HepG2 (cell line): ENCODE data around the gene NAA25. TPM values are rescaled to one million over a fixed set of nuclear protein-coding genes. Genes with fewer than 3 reads are reported as not detected.

Experiments used
- ATAC-seq: fragments of 200-7000 bp; cut with Tn5 transposase; 3 replicates; pipeline ENCODE4 v1.9.1; 2020; ENCODE audit warnings: mild to moderate bottlenecking, moderate library complexity
- BruUV-seq: library from RNA; stranded (reverse); fragments of 400-500 nt; replicated peaks from 2 replicates; lab custom pipeline; 2021; lab: Mats Ljungman, UMichigan
- CTCF ChIA-PET: fragments of 300-600 bp; formaldehyde crosslinking; extraction: SDS; loops from one replicate; lab custom pipeline; 2021; ENCODE audit warnings: low total read pairs, inconsistent platforms, low intra/inter-chr PET ratio; lab: Yijun Ruan, JAX
- POLR2A ChIA-PET: fragments of 350-600 bp; sonication (Branson Sonifier 250); formaldehyde crosslinking; loops from one replicate; lab custom pipeline; 2020; ENCODE audit warnings: antibody characterized with exemption, inconsistent platforms; lab: Yijun Ruan, JAX
- DNase-seq: peaks from one replicate; pipeline ENCODE4 v3.0.0-alpha.2; 2015; ENCODE audit warnings: low spot score
- FAIRE-seq: peaks from 3 replicates; lab custom pipeline; 2011; peaks lifted over from hg19 to GRCh38; lab: Jason Lieb, UNC
- H2AFZ ChIP-seq: one replicate; pipeline ENCODE4 v1.6.1; 2011; ENCODE audit warnings: low read length, inconsistent platforms
- H3K27ac ChIP-seq: fragments of 300-600 bp; 3 replicates; pipeline ENCODE4 v1.8.0; 2011; ENCODE audit warnings: mixed run types, mild to moderate bottlenecking, mixed read lengths, low read length, inconsistent platforms; ENCODE audit not compliant: insufficient read depth; ENCODE audit errors: extremely low read length
- H3K27me3 ChIP-seq, 2 experiments: fragments of 200-600 bp in 1 of 2; 2 replicates in 1 of 2; 3 replicates in 1 of 2; pipeline versions ENCODE4 v1.6.0 to v1.8.0; 2011; ENCODE audit warnings: low read length in 2 of 2, mild to moderate bottlenecking in 2 of 2, moderate library complexity in 2 of 2, inconsistent platforms in 1 of 2; ENCODE audit not compliant: insufficient read depth in 2 of 2, control insufficient read depth in 1 of 2
- H3K36me3 ChIP-seq, 2 experiments: fragments of 200-600 bp in 1 of 2; replicated peaks in 1 of 2; 2 replicates in 1 of 2; 3 replicates in 1 of 2; pipeline versions ENCODE4 v1.5.1 to v1.8.0; 2011; ENCODE audit warnings: low read length in 2 of 2, inconsistent platforms in 1 of 2; ENCODE audit not compliant: insufficient read depth in 2 of 2, control insufficient read depth in 1 of 2
- H3K4me1 ChIP-seq: 2 replicates; pipeline ENCODE4 v1.5.1; 2012; ENCODE audit warnings: low read length, inconsistent platforms; ENCODE audit not compliant: insufficient read depth
- H3K4me2 ChIP-seq: 2 replicates; pipeline ENCODE4 v1.6.0; 2011; ENCODE audit warnings: low read depth, low read length, inconsistent platforms
- H3K4me3 ChIP-seq, 3 experiments: fragments of 200-600 bp in 1 of 3; sonication (generic), shearing (Covaris generic) in 1 of 3; replicated peaks in 1 of 3; 2 replicates each; pipeline ENCODE4 v1.5.1; 2011 to 2016; ENCODE audit warnings: low read length in 3 of 3, inconsistent platforms in 2 of 3, low read depth in 2 of 3, mild to moderate bottlenecking in 2 of 3, control low read depth in 1 of 3, mixed read lengths in 1 of 3; ENCODE audit not compliant: insufficient read depth in 1 of 3
- H3K79me2 ChIP-seq: one replicate; pipeline ENCODE4 v1.6.1; 2011; ENCODE audit warnings: low read length, inconsistent platforms; ENCODE audit not compliant: insufficient read depth
- H3K9ac ChIP-seq: 2 replicates; pipeline ENCODE4 v1.6.0; 2011; ENCODE audit warnings: mild to moderate bottlenecking, low read depth, low read length, inconsistent platforms; ENCODE audit not compliant: insufficient read depth
- H3K9me3 ChIP-seq: 2 replicates; pipeline ENCODE4 v1.5.1; 2012; ENCODE audit warnings: mild to moderate bottlenecking, low read length
- H4K20me1 ChIP-seq: 2 replicates; pipeline ENCODE4 v1.6.0; 2011; ENCODE audit warnings: inconsistent platforms, mild to moderate bottlenecking, low read length, moderate library complexity; ENCODE audit not compliant: insufficient read depth
- ARID2 ChIP-seq: sonication (generic); formaldehyde crosslinking; IDR thresholded peaks from 2 replicates; pipeline ENCODE4 v1.8.1; 2022; ENCODE audit warnings: mild to moderate bottlenecking, missing genetic modification reagents, borderline replicate concordance
- DRAP1 ChIP-seq: IDR thresholded peaks from 2 replicates; pipeline ENCODE4 v1.6.1; 2016; ENCODE audit warnings: missing genetic modification reagents, missing compliant biosample characterization
- NONO ChIP-seq, 2 experiments: fragments of 450-650 bp in 1 of 2; sonication (generic) in 1 of 2; formaldehyde crosslinking in 1 of 2; IDR thresholded peaks in 1 of 2; conservative IDR thresholded peaks in 1 of 2; 2 replicates each; pipeline versions ENCODE4 v1.6.1 to v1.8.0; 2017 to 2022; ENCODE audit warnings: mild to moderate bottlenecking in 1 of 2, missing genetic modification reagents in 1 of 2, moderate library complexity in 1 of 2
- PRDM15 ChIP-seq: sonication (generic); formaldehyde crosslinking; IDR thresholded peaks from 2 replicates; pipeline ENCODE4 v1.4.0; 2020; ENCODE audit warnings: missing genetic modification reagents
- SNAI1 ChIP-seq: sonication (generic); formaldehyde crosslinking; IDR thresholded peaks from 2 replicates; pipeline ENCODE4 v1.5.0; 2020; ENCODE audit warnings: mild to moderate bottlenecking, missing genetic modification reagents, borderline replicate concordance
- SUZ12 ChIP-seq: fragments of 150-350 bp; IDR thresholded peaks from 2 replicates; pipeline ENCODE4 v1.6.1; 2014; ENCODE audit warnings: low read depth, low read length
- TBL1XR1 ChIP-seq: fragments of 150-350 bp; IDR thresholded peaks from 2 replicates; pipeline ENCODE4 v1.6.1; 2014; ENCODE audit warnings: borderline replicate concordance, low read length; ENCODE audit not compliant: partially characterized antibody
- TCF12 ChIP-seq, 2 experiments: fragments of 450-650 bp in 1 of 2; sonication (generic) in 1 of 2; formaldehyde crosslinking in 1 of 2; IDR thresholded peaks; 2 replicates each; pipeline versions ENCODE4 v1.6.1 to v1.8.0; 2017 to 2022; ENCODE audit warnings: antibody characterized with exemption in 1 of 2, mild to moderate bottlenecking in 1 of 2, missing genetic modification reagents in 1 of 2, moderate library complexity in 1 of 2
- ZFY ChIP-seq: sonication (generic); formaldehyde crosslinking; IDR thresholded peaks from 2 replicates; pipeline ENCODE4 v1.4.0; 2020; ENCODE audit warnings: missing genetic modification reagents
- ZNF20 ChIP-seq: sonication (generic); formaldehyde crosslinking; IDR thresholded peaks from 2 replicates; pipeline ENCODE4 v1.4.0; 2020; ENCODE audit warnings: mild to moderate bottlenecking, moderate library complexity, missing genetic modification reagents
- ZNF704 ChIP-seq: sonication (generic); formaldehyde crosslinking; IDR thresholded peaks from 2 replicates; pipeline ENCODE4 v1.8.1; 2023; ENCODE audit warnings: mild to moderate bottlenecking, inconsistent platforms, moderate library complexity, missing genetic modification reagents, borderline replicate concordance
- ZNF775 ChIP-seq: sonication (generic); formaldehyde crosslinking; IDR thresholded peaks from 2 replicates; pipeline ENCODE4 v1.4.0; 2020; ENCODE audit warnings: missing genetic modification reagents, mild to moderate bottlenecking, moderate library complexity, borderline replicate concordance
- WGBS: methylation state at CpG from one replicate; pipeline ENCODE4 v1.1.6; 2017; ENCODE audit warnings: low lambda C conversion rate; 5-methylcytosine and 5-hydroxymethylcytosine counted together
- in situ Hi-C: cut with HindIII; loops from 2 replicates; pipeline ENCODE4 v1.10.0; 2017; ENCODE audit warnings: low pct_unique_long_range_greater_than_20kb; ENCODE audit not compliant: extremely low pct_ligation_motif_present
- intact Hi-C: fragments of 100-400 bp; cut with micrococcal nuclease; formaldehyde crosslinking; loops from one replicate; pipeline ENCODE4 v1.10.0; 2022; ENCODE audit not compliant: unreplicated experiment
- polyA plus RNA-seq, 8 experiments: library from polyadenylated mRNA; depleted of rRNA in 3 of 8; stranded (reverse) in 7 of 8; unstranded in 1 of 8; fragments of >200 nt; fragmentation: Illumina TruSeq in 4 of 8; extraction: Trizol in 4 of 8; gene quantifications; 2 replicates each; pipeline versions ENCODE4 v1.2.1 to v1.2.3, GENCODE V29; 2011 to 2016; ENCODE audit warnings: low read depth in 4 of 8, missing spikeins in 1 of 8, mixed read lengths in 1 of 8; ENCODE audit not compliant: insufficient read depth in 1 of 8
- total RNA-seq, 5 experiments: library from RNA; depleted of rRNA; stranded (reverse); fragments of >200 nt; fragmentation: Illumina TruSeq; extraction: Trizol; gene quantifications; 2 replicates each; pipeline ENCODE4 v1.2.3, GENCODE V29; 2016; ENCODE audit warnings: low read depth in 1 of 5

NAA25 gene
- total and polyA plus RNA-seq, 2 of the 13 experiments (the other 11 are each of a cell fraction or from before 2014, with no cell fraction given): 11.4 to 32.0 TPM

- TF ChIP-seq DRAP1: no peak
- TF ChIP-seq ZNF775 (CRISPR knock-in tag): no peak
Measured at GRCh38 chr12:111992464-111992863, 116.1 kb downstream of the NAA25 start (continued).

- H3K9ac ChIP-seq: no peak overlapping the region
- H3K4me2 ChIP-seq: no peak overlapping the region
- intact Hi-C loops (no loop called here), in situ Hi-C loops (no loop called here)
- H2AFZ ChIP-seq: no peak overlapping the region
- no peaks in the 10 kb centered on the region for H3K79me2 ChIP-seq
- DNase-seq: no peak
- no peaks in the 10 kb centered on the region for H3K9me3 ChIP-seq
- no peaks in the 10 kb centered on the region for H3K4me1 ChIP-seq
- 96% methylated on average over 4 of the region's 4 CpGs for WGBS
- no peaks in the 10 kb centered on the region for H4K20me1 ChIP-seq
- H3K27ac ChIP-seq: no peak overlapping the region
- H3K4me3 ChIP-seq: no peak overlapping the region
- no peaks in the 10 kb centered on the region for H3K27me3 ChIP-seq
- BruUV-seq: no TSS peak
- ChIA-PET POLR2A (no interaction called here), CTCF (no interaction called here)
- H3K36me3 ChIP-seq: no peaks in the 10 kb centered on the region
- FAIRE-seq: no peak
- TF ChIP-seq PRDM15 (CRISPR knock-in tag): no peak
- TF ChIP-seq NONO (IDR thresholded peaks at IDR 0.05): no peak
- no peak for TF ChIP-seq NONO (CRISPR knock-in tag; conservative IDR thresholded peaks at IDR 0.05)
- TF ChIP-seq ZNF20 (CRISPR knock-in tag): no peak
- no peak for TF ChIP-seq ZNF704 (CRISPR knock-in tag)
- TF ChIP-seq TCF12 (IDR thresholded peaks at IDR 0.05): no peak
- TF ChIP-seq TCF12 (CRISPR knock-in tag; IDR thresholded peaks at IDR 0.05): no peak
- TF ChIP-seq ARID2 (CRISPR knock-in tag): no peak
- TF ChIP-seq TBL1XR1: no peak
- no peak for TF ChIP-seq SUZ12
- no peak for TF ChIP-seq SNAI1
- no peak for TF ChIP-seq ZFY
- ATAC-seq: no peak
Measured at GRCh38 chr12:111991946-111992345, 116.6 kb downstream of the NAA25 start.
